Activated CD4-positive, alpha-beta T cell treated with anti-CD3 and anti-CD28 coated beads for 1 hour (primary cell): Measurements from ENCODE around the gene STRA6.
"Not testable (repeated sequence)": the region's sequence is repeated elsewhere in the genome, so short reads cannot be mapped to it uniquely, and the experiment has no call there.

Experiments
- DNase-seq: peaks from one replicate; pipeline ENCODE4 v3.0.0-alpha.2; 2020

Gene STRA6

GRCh38 chr15:74179983-74180880, 22.4 kb downstream of the STRA6 start:
- DNase-seq = no peak

- DNase-seq = no peak
These were observed 23.3 kb downstream of the STRA6 start for GRCh38 chr15:74179101-74179841.

- no peak for DNase-seq
These were observed 24.1 kb downstream of the STRA6 start for GRCh38 chr15:74178326-74179100.

- no peak for DNase-seq
These were observed 26.0 kb downstream of the STRA6 start for GRCh38 chr15:74176262-74177214.

GRCh38 chr15:74175271-74176191, 27.1 kb downstream of the STRA6 start:
- DNase-seq = no peak

GRCh38 chr15:74174958-74175253, 27.7 kb downstream of the STRA6 start:
- DNase-seq = no peak

- no peak for DNase-seq
These were observed 28.2 kb downstream of the STRA6 start for GRCh38 chr15:74174219-74174957.

GRCh38 chr15:74173380-74174218, 29.0 kb downstream of the STRA6 start, which contains the start of gene ISLR:
TSS of gene ISLR (plus strand) at chr15:74173710. CDS start at chr15:74174859, 1,149 bp downstream.
- no peak for DNase-seq

GRCh38 chr15:74172701-74173379, 29.7 kb downstream of the STRA6 start:
- DNase-seq = no peak

GRCh38 chr15:74171965-74172541, 30.5 kb downstream of the STRA6 start:
- no peak for DNase-seq

GRCh38 chr15:74170875-74171578, 31.6 kb downstream of the STRA6 start:
- DNase-seq = no peak

GRCh38 chr15:74170071-74170844, 32.3 kb downstream of the STRA6 start:
- no peak for DNase-seq

- no peak for DNase-seq
These were observed 33.9 kb downstream of the STRA6 start for GRCh38 chr15:74168711-74169126.

GRCh38 chr15:74167891-74168331, 34.7 kb downstream of the STRA6 start:
- no peak for DNase-seq

GRCh38 chr15:74165461-74165860, 37.1 kb downstream of the STRA6 start:
- DNase-seq = no peak

- not testable (repeated sequence) for DNase-seq
These were observed 40.4 kb downstream of the STRA6 start for GRCh38 chr15:74162195-74162536.

GRCh38 chr15:74160390-74160789, 42.2 kb downstream of the STRA6 start:
- not testable (repeated sequence) for DNase-seq
